ENCODE results near the gene CDC25B.
"Not testable (repeated sequence)": the region's sequence is repeated elsewhere in the genome, so short reads cannot be mapped to it uniquely, and the experiment has no call there.

CDC25B gene

GRCh38 chr20:3784216-3784853, 11.8 kb upstream of the CDC25B start:
- Mint-ChIP-seq H3K4me3 (peak overlapping the region; percentile 49 to 73), H3K4me1 (ENCODE audit: low read depth in 2 of 2) (peaks cover 44 to 55% of the 10 kb centered on the region in 2 donors), H3K36me3 (ENCODE audit: insufficient read depth) (peaks cover 14% of the 10 kb centered on the region), H3K27me3 (no peaks in the 10 kb centered on the region), H3K9me3 (no peaks in the 10 kb centered on the region), H3K27ac (peak overlapping the region; percentile 21 to 86)
- ATAC-seq (replicated peaks) (no peak), DNase-seq (no peak)

- Mint-ChIP-seq H3K4me1 (ENCODE audit: low read depth in 2 of 2) (peaks cover 44 to 51% of the 10 kb centered on the region in 2 donors), H3K36me3 (ENCODE audit: insufficient read depth) (peaks cover 18% of the 10 kb centered on the region), H3K4me3 (peak overlapping the region; percentile 49 to 73), H3K27me3 (no peaks in the 10 kb centered on the region), H3K9me3 (no peaks in the 10 kb centered on the region), H3K27ac (peak overlapping the region; percentile 21 to 86)
- DNase-seq (no peak), ATAC-seq (replicated peaks) (no peak)
These were observed 11.3 kb upstream of the CDC25B start for GRCh38 chr20:3784863-3785239.

- Mint-ChIP-seq H3K27ac (peak overlapping the region in 1 of 2 donors; percentile 67), H3K4me1 (ENCODE audit: low read depth in 2 of 2) (peaks cover 42 to 49% of the 10 kb centered on the region in 2 donors), H3K4me3 (peak overlapping the region; percentile 73 to 80), H3K36me3 (ENCODE audit: insufficient read depth) (peaks cover 19% of the 10 kb centered on the region), H3K27me3 (no peaks in the 10 kb centered on the region), H3K9me3 (no peaks in the 10 kb centered on the region)
- DNase-seq (no peak), ATAC-seq (replicated peaks) (no peak)
These were observed 10.6 kb upstream of the CDC25B start for GRCh38 chr20:3785240-3786125.

GRCh38 chr20:3786126-3786484, 10.0 kb upstream of the CDC25B start:
- H3K36me3 Mint-ChIP-seq (ENCODE audit: insufficient read depth): peaks cover 19% of the 10 kb centered on the region
- ATAC-seq (replicated peaks) (peak; percentile 36), DNase-seq (peak in 1 of 3 experiments; percentile 32)
- H3K27me3 Mint-ChIP-seq: no peaks in the 10 kb centered on the region
- peak overlapping the region; percentile 70 to 80 for H3K4me3 Mint-ChIP-seq
- no peaks in the 10 kb centered on the region for H3K9me3 Mint-ChIP-seq
- peak overlapping the region in 1 of 2 donors; percentile 67 for H3K27ac Mint-ChIP-seq
- peaks cover 36 to 42% of the 10 kb centered on the region in 2 donors for H3K4me1 Mint-ChIP-seq (ENCODE audit: low read depth in 2 of 2)

- Mint-ChIP-seq H3K27me3 (no peaks in the 10 kb centered on the region), H3K9me3 (no peaks in the 10 kb centered on the region), H3K4me3 (peak within 1 kb of the TSS; percentile 70 to 80), H3K27ac (peak within 1 kb of the TSS in 1 of 2 donors; percentile 67), H3K36me3 (ENCODE audit: insufficient read depth) (peaks cover 19% of the 10 kb centered on the region), H3K4me1 (ENCODE audit: low read depth in 2 of 2) (peaks cover 29 to 35% of the 10 kb centered on the region in 2 donors)
- peak; percentile 91 for ATAC-seq (replicated peaks)
- peak; percentile 88 to 93 (median 88) for DNase-seq
These were observed 9.3 kb upstream of the CDC25B start, which contains the start of gene CENPB for GRCh38 chr20:3786665-3787323. TSS of gene CENPB (minus strand) at chr20:3786740. CDS start at chr20:3786483, 257 bp downstream.

- peak overlapping the region in 1 of 2 donors; percentile 23 for H3K27ac Mint-ChIP-seq
- peaks cover 27 to 32% of the 10 kb centered on the region in 2 donors for H3K4me1 Mint-ChIP-seq (ENCODE audit: low read depth in 2 of 2)
- ATAC-seq (replicated peaks): no peak
These were observed 8.6 kb upstream of the CDC25B start for GRCh38 chr20:3787324-3788014.

GRCh38 chr20:3788685-3789155, 7.4 kb upstream of the CDC25B start:
- H3K36me3 Mint-ChIP-seq (ENCODE audit: insufficient read depth): peaks cover 19% of the 10 kb centered on the region
- no peak for ATAC-seq (replicated peaks)
- DNase-seq: no peak
- H3K27ac Mint-ChIP-seq: peak overlapping the region in 1 of 2 donors; percentile 90
- no peak overlapping the region for H3K4me3 Mint-ChIP-seq
- no peaks in the 10 kb centered on the region for H3K9me3 Mint-ChIP-seq
- peaks cover 24 to 28% of the 10 kb centered on the region in 2 donors for H3K4me1 Mint-ChIP-seq (ENCODE audit: low read depth in 2 of 2)
- H3K27me3 Mint-ChIP-seq: no peaks in the 10 kb centered on the region

More at GRCh38 chr20:3787324-3788014, 8.6 kb upstream of the CDC25B start:
- H3K36me3 Mint-ChIP-seq (ENCODE audit: insufficient read depth): peaks cover 19% of the 10 kb centered on the region
- no peak for DNase-seq
- no peaks in the 10 kb centered on the region for H3K9me3 Mint-ChIP-seq
- peak overlapping the region; percentile 26 to 62 for H3K4me3 Mint-ChIP-seq
- H3K27me3 Mint-ChIP-seq: no peaks in the 10 kb centered on the region

- Mint-ChIP-seq H3K27ac (peak overlapping the region in 1 of 2 donors; percentile 90), H3K36me3 (ENCODE audit: insufficient read depth) (peaks cover 19% of the 10 kb centered on the region), H3K4me1 (ENCODE audit: low read depth in 2 of 2) (peaks cover 21 to 26% of the 10 kb centered on the region in 2 donors)
- not testable (repeated sequence) for DNase-seq; ATAC-seq (replicated peaks); H3K4me3 Mint-ChIP-seq; H3K9me3 Mint-ChIP-seq; H3K27me3 Mint-ChIP-seq
These were observed 6.9 kb upstream of the CDC25B start for GRCh38 chr20:3789201-3789600.

GRCh38 chr20:3794168-3794567, 1.9 kb upstream of the CDC25B start:
- peaks cover 26 to 28% of the 10 kb centered on the region in 2 donors for H3K4me1 Mint-ChIP-seq (ENCODE audit: low read depth in 2 of 2)
- H3K36me3 Mint-ChIP-seq (ENCODE audit: insufficient read depth): peaks cover 44% of the 10 kb centered on the region
- not testable (repeated sequence) for H3K27ac Mint-ChIP-seq; DNase-seq; H3K9me3 Mint-ChIP-seq; H3K27me3 Mint-ChIP-seq; ATAC-seq (replicated peaks)
- peak overlapping the region in 1 of 2 donors; percentile 99 for H3K4me3 Mint-ChIP-seq

GRCh38 chr20:3794701-3795420, 1.2 kb upstream of the CDC25B start:
- ATAC-seq (replicated peaks) (no peak), DNase-seq (no peak)
- H3K4me1 Mint-ChIP-seq (ENCODE audit: low read depth in 2 of 2): peaks cover 31 to 34% of the 10 kb centered on the region in 2 donors
- no peaks in the 10 kb centered on the region for H3K9me3 Mint-ChIP-seq
- H3K27me3 Mint-ChIP-seq: no peaks in the 10 kb centered on the region
- H3K4me3 Mint-ChIP-seq: peak overlapping the region; percentile 99 to 100
- peak overlapping the region; percentile 95 to 97 for H3K27ac Mint-ChIP-seq
- H3K36me3 Mint-ChIP-seq (ENCODE audit: insufficient read depth): peaks cover 46% of the 10 kb centered on the region

- no peaks in the 10 kb centered on the region for H3K27me3 Mint-ChIP-seq
- ATAC-seq (replicated peaks) (no peak), DNase-seq (no peak)
- H3K36me3 Mint-ChIP-seq (ENCODE audit: insufficient read depth): peaks cover 61% of the 10 kb centered on the region
- peaks cover 41 to 44% of the 10 kb centered on the region in 2 donors for H3K4me1 Mint-ChIP-seq (ENCODE audit: low read depth in 2 of 2)
- peak overlapping the region; percentile 99 to 100 for H3K4me3 Mint-ChIP-seq
- H3K27ac Mint-ChIP-seq: peak overlapping the region; percentile 95 to 97
- no peaks in the 10 kb centered on the region for H3K9me3 Mint-ChIP-seq
These were observed 541 bp downstream of the CDC25B start for GRCh38 chr20:3796477-3797225.

GRCh38 chr20:3797226-3797545, 1.1 kb downstream of the CDC25B start:
- H3K4me1 Mint-ChIP-seq (ENCODE audit: low read depth in 2 of 2): peaks cover 44 to 46% of the 10 kb centered on the region in 2 donors
- H3K9me3 Mint-ChIP-seq: no peaks in the 10 kb centered on the region
- peak overlapping the region; percentile 99 to 100 for H3K4me3 Mint-ChIP-seq
- ATAC-seq (replicated peaks) (no peak), DNase-seq (no peak)
- peaks cover 67% of the 10 kb centered on the region for H3K36me3 Mint-ChIP-seq (ENCODE audit: insufficient read depth)
- H3K27ac Mint-ChIP-seq: peak overlapping the region; percentile 94 to 96
- no peaks in the 10 kb centered on the region for H3K27me3 Mint-ChIP-seq
